Keratinocyte (primary cell): Measurements from ENCODE around the gene TGM5. TPM values are rescaled to one million over a fixed set of nuclear protein-coding genes. Genes with fewer than 3 reads are reported as not detected.

Experiments
- DNase-seq: peaks from one replicate; pipeline ENCODE4 v3.0.0-alpha.2; 2011; ENCODE audit warnings: low read depth, missing footprints, low spot score
- FAIRE-seq: peaks from 2 replicates; lab custom pipeline; 2011; peaks lifted over from hg19 to GRCh38; lab: Jason Lieb, UNC
- H2AFZ ChIP-seq: 2 replicates; pipeline ENCODE4 v1.6.0; 2012; ENCODE audit warnings: low read length, control low read depth, inconsistent platforms; ENCODE audit not compliant: control insufficient read depth
- H3K27ac ChIP-seq: 2 replicates; pipeline ENCODE4 v1.5.1; 2011; ENCODE audit warnings: low read length; ENCODE audit not compliant: control insufficient read depth, insufficient read depth
- H3K27me3 ChIP-seq: 3 replicates; pipeline ENCODE4 v1.6.0; 2011; ENCODE audit warnings: low read length; ENCODE audit not compliant: control insufficient read depth, insufficient read depth; ENCODE audit errors: extremely low read depth
- H3K36me3 ChIP-seq, 2 experiments: 2 replicates in 1 of 2; 3 replicates in 1 of 2; pipeline ENCODE4 v1.5.1; 2011; ENCODE audit warnings: low read length in 2 of 2, mild to moderate bottlenecking in 1 of 2; ENCODE audit not compliant: control insufficient read depth in 2 of 2, insufficient read depth in 2 of 2; ENCODE audit errors: extremely low read depth in 1 of 2
- H3K4me1 ChIP-seq: 3 replicates; pipeline ENCODE4 v1.5.1; 2011; ENCODE audit warnings: low read length; ENCODE audit not compliant: control insufficient read depth, insufficient read depth; ENCODE audit errors: extremely low read depth
- H3K4me2 ChIP-seq: 3 replicates; pipeline ENCODE4 v1.6.0; 2011; ENCODE audit warnings: low read depth, low read length; ENCODE audit not compliant: control insufficient read depth, insufficient read depth; ENCODE audit errors: extremely low read depth
- H3K4me3 ChIP-seq, 3 experiments: fragments of 200-600 bp in 1 of 3; sonication (generic) in 1 of 3; 2 replicates in 2 of 3; 3 replicates in 1 of 3; pipeline ENCODE4 v1.5.1; 2011 to 2016; ENCODE audit warnings: low read length in 3 of 3, mild to moderate bottlenecking in 3 of 3, control low read depth in 2 of 3, inconsistent platforms in 1 of 3, low read depth in 1 of 3, mixed read lengths in 1 of 3, mixed run types in 1 of 3, moderate library complexity in 1 of 3; ENCODE audit not compliant: control insufficient read depth in 2 of 3, insufficient read depth in 2 of 3; ENCODE audit errors: extremely low read depth in 1 of 3
- H3K79me2 ChIP-seq: 2 replicates; pipeline ENCODE4 v1.6.0; 2012; ENCODE audit warnings: low read length; ENCODE audit not compliant: control insufficient read depth, insufficient read depth
- H3K9ac ChIP-seq: 3 replicates; pipeline ENCODE4 v1.6.0; 2011; ENCODE audit warnings: low read length; ENCODE audit not compliant: control insufficient read depth, insufficient read depth; ENCODE audit errors: extremely low read depth
- H3K9me1 ChIP-seq: 3 replicates; pipeline ENCODE4 v1.6.0; 2011; ENCODE audit warnings: low read length; ENCODE audit not compliant: control insufficient read depth, insufficient read depth; ENCODE audit errors: extremely low read depth
- H3K9me3 ChIP-seq: 2 replicates; pipeline ENCODE4 v1.5.1; 2012; ENCODE audit warnings: low read depth, low read length; ENCODE audit not compliant: control insufficient read depth
- H4K20me1 ChIP-seq: 3 replicates; pipeline ENCODE4 v1.6.0; 2011; ENCODE audit warnings: low read length; ENCODE audit not compliant: control insufficient read depth, insufficient read depth; ENCODE audit errors: extremely low read depth
- EZH2 ChIP-seq: IDR thresholded peaks from one replicate; pipeline ENCODE4 v1.6.1; 2012; ENCODE audit warnings: inconsistent platforms, mild to moderate bottlenecking, low read length, moderate library complexity
- dilution Hi-C: fragments of 300-500 bp; cut with MboI; formaldehyde crosslinking; loops from one replicate; pipeline ENCODE4 v1.7.0; 2020; ENCODE audit warnings: low sequenced_read_pairs; ENCODE audit not compliant: extremely low pct_ligation_motif_present
- polyA plus RNA-seq, 5 experiments: library from polyadenylated mRNA; depleted of rRNA in 3 of 5; stranded (reverse) in 3 of 5; stranded (forward) in 1 of 5; unstranded in 1 of 5; fragments of >200 nt; gene quantifications; 1 replicate in 1 of 5; 2 replicates in 3 of 5; 3 replicates in 1 of 5; pipeline versions ENCODE4 v1.2.1 to v1.2.3, GENCODE V29; 2011 to 2012; ENCODE audit warnings: missing spikeins in 2 of 5, low read depth in 1 of 5, low replicate concordance in 1 of 5
- TF ChIP-seq, protein P1 (sequence below), 3 experiments: IDR thresholded peaks in 1 of 3; conservative IDR thresholded peaks in 1 of 3; optimal IDR thresholded peaks in 1 of 3; 2 replicates in 2 of 3; 3 replicates in 1 of 3; pipeline versions ENCODE3 to v1.5.1; 2011; ENCODE audit warnings: low read length in 3 of 3, mild to moderate bottlenecking in 3 of 3, moderate library complexity in 2 of 3, control low read depth in 1 of 3, inconsistent platforms in 1 of 3; ENCODE audit not compliant: insufficient read depth in 2 of 3; ENCODE audit errors: extremely low read depth in 1 of 3

The TGM5 gene
- polyA plus RNA-seq, 1 donor (not counting 4 experiments of a cell fraction or from before 2014, with no cell fraction given): not detected

- H4K20me1 ChIP-seq: no peaks in the 10 kb centered on the region
- H3K9ac ChIP-seq: no peak overlapping the region
- H3K36me3 ChIP-seq: no peaks in the 10 kb centered on the region
- dilution Hi-C loops: no loop called here
- TF ChIP-seq, protein P1, sequence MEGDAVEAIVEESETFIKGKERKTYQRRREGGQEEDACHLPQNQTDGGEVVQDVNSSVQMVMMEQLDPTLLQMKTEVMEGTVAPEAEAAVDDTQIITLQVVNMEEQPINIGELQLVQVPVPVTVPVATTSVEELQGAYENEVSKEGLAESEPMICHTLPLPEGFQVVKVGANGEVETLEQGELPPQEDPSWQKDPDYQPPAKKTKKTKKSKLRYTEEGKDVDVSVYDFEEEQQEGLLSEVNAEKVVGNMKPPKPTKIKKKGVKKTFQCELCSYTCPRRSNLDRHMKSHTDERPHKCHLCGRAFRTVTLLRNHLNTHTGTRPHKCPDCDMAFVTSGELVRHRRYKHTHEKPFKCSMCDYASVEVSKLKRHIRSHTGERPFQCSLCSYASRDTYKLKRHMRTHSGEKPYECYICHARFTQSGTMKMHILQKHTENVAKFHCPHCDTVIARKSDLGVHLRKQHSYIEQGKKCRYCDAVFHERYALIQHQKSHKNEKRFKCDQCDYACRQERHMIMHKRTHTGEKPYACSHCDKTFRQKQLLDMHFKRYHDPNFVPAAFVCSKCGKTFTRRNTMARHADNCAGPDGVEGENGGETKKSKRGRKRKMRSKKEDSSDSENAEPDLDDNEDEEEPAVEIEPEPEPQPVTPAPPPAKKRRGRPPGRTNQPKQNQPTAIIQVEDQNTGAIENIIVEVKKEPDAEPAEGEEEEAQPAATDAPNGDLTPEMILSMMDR (optimal IDR thresholded peaks at IDR 0.05 in 1 of 3, IDR thresholded peaks at IDR 0.05 in 1 of 3, conservative IDR thresholded peaks at IDR 0.05 in 1 of 3; ENCODE audit: extremely low read depth in 1 of 3, insufficient read depth in 2 of 3, low read length in 3 of 3): no peak
- no peak for TF ChIP-seq EZH2
- H3K27me3 ChIP-seq: peaks cover 10% of the 10 kb centered on the region
- H3K9me3 ChIP-seq: no peaks in the 10 kb centered on the region
- FAIRE-seq: no peak
- H3K79me2 ChIP-seq: no peaks in the 10 kb centered on the region
- no peak overlapping the region for H3K4me2 ChIP-seq
- no peaks in the 10 kb centered on the region for H3K9me1 ChIP-seq
- peaks cover 2% of the 10 kb centered on the region for H3K4me1 ChIP-seq
- no peak for DNase-seq
- no peak overlapping the region for H2AFZ ChIP-seq
- no peak overlapping the region for H3K4me3 ChIP-seq
- H3K27ac ChIP-seq: no peak overlapping the region
Observed at GRCh38 chr15:43213466-43213865, 53.3 kb downstream of the TGM5 start.

DNA sequence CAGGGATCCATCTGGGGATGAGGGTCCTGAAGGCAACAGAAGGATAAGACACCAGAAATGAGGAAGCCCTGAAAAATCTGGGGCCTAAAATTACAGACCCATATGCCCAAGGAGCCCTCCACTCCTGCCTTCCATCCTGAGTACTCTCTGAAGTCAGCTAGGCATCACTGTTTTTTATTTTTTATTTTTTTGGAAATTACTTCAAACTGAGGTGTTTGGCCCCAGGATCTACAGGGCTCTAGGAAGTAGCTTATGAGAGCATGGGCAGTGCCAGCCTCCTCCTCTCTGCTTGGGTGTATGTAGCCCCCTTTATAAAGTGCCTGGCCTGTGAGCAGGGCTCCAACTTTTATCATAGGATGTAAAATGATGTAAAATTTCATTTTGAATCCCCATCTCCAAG is 53.8 kb downstream of the TGM5 start:
- H4K20me1 ChIP-seq: no peaks in the 10 kb centered on the region
- no peak overlapping the region for H2AFZ ChIP-seq
- TF ChIP-seq, protein P1 (optimal IDR thresholded peaks at IDR 0.05 in 1 of 3, IDR thresholded peaks at IDR 0.05 in 1 of 3, conservative IDR thresholded peaks at IDR 0.05 in 1 of 3; ENCODE audit: extremely low read depth in 1 of 3, insufficient read depth in 2 of 3, low read length in 3 of 3): no peak
- no peak for TF ChIP-seq EZH2
- dilution Hi-C loops: no loop called here
- H3K36me3 ChIP-seq: no peaks in the 10 kb centered on the region
- no peaks in the 10 kb centered on the region for H3K4me1 ChIP-seq
- H3K4me2 ChIP-seq: no peak overlapping the region
- H3K27me3 ChIP-seq: peaks cover 12% of the 10 kb centered on the region
- no peak overlapping the region for H3K27ac ChIP-seq
- DNase-seq (no peak), FAIRE-seq (no peak)
- no peaks in the 10 kb centered on the region for H3K9me3 ChIP-seq
- no peak overlapping the region for H3K4me3 ChIP-seq
- no peaks in the 10 kb centered on the region for H3K9me1 ChIP-seq
- no peaks in the 10 kb centered on the region for H3K79me2 ChIP-seq
- no peak overlapping the region for H3K9ac ChIP-seq
